CD4-positive, alpha-beta T cell treated with Interleukin-6 for 4 hours (primary cell): ENCODE measurements around the gene TOMM40.

Source experiments
- DNase-seq: peaks from one replicate; pipeline ENCODE4 v3.0.0-alpha.2; 2020; ENCODE audit warnings: mixed read lengths

Gene TOMM40

GRCh38 chr19:44931541-44931940 is 40.5 kb downstream of the TOMM40 start:
- no peak for DNase-seq

DNA sequence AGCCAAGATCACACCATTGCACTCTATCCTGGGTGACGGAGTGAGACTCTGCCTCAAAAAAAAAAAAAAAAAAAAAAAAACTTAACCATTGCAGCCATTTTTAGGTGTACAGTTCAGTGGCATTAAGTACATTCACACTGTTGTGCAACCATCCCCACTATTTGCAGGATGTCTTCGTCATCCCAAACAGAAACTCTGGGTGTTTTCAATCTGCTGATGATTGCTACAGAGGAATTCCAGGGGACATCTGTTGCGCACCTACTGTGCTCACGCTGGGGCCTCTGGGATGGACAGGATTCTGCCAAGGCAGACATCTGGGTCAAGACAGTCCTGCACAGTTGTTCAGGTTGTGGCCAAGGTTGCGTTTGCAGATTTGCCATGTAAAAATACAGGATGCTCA is 48.6 kb downstream of the TOMM40 start:
- no peak for DNase-seq

DNA sequence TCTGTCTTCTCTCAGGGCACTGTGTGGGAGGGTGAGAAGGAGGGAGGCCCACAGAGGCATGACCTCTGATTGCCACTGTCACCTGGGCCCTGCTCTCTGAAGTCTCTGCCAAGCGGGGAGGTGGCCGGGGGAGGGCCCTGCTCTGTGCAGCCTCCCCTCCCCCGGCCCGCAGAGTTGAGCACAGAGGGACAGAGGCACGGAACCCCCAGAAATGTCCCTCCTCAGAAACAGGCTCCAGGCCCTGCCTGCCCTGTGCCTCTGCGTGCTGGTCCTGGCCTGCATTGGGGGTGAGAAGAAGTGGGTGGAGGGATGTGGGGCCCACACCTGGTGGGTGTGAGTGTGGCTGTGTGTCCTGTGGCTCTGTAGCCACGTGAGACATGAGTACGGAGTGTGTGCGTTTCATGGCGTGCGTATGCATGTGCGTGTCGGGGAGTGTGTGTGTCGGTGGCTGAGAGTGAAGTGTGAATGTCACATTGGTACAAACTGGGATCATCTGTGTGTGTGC is 51.1 kb downstream of the TOMM40 start, which contains the start of gene APOC4:
APOC4 (plus strand) TSS at position 171 of the 505 bp plus-strand sequence; CDS start at position 212, 41 bp downstream.
- no peak for DNase-seq

DNA sequence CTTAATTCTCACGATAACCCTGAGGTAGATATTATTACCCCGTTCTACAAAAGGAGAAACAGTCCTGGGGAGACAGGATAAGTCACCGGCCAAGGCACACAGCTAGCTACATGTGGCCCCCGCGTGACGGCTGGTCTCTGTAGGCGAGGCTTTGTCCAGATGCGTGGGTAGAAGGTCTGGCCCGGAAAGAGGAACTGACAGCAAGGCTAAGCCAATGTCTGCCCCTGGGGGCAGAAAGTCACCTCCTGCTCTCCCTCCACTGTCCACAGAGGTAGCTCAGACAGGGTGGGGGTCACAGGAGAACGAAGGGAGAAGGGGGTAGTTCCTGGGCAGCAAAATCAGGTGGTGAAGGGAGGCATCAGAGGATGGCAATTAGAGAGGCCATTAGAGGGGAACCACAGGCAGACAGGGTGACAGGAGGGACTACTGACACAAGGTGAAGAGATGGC is 52.8 kb downstream of the TOMM40 start:
- no peak for DNase-seq

- DNase-seq, result no peak
These were observed 56.1 kb downstream of the TOMM40 start for GRCh38 chr19:44947041-44947581.

GRCh38 chr19:44948237-44948636 is 57.2 kb downstream of the TOMM40 start:
- no peak for DNase-seq

- no peak for DNase-seq
These were observed 57.8 kb downstream of the TOMM40 start for GRCh38 chr19:44948763-44949374.

DNA sequence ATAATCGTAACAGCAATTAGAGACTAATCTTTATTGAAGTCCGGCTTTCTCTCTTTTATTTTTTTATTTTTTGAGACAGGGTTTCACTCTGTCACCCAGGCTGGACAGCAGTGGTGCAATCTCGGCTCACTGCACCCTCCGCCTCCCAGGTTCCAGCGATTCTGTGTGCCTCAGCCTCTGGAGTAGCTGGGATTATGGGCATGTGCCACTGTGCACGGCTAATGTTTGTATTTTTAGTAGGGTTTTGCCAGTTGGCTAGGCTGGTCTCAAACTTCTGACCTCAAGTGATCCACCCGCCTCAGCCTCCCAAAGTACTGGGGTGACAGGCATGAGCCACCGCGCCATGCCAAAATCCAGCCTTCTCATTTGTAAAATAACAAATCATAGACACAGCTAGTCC is 58.5 kb downstream of the TOMM40 start:
- no peak for DNase-seq

GRCh38 chr19:44951179-44952159 is 60.4 kb downstream of the TOMM40 start:
- DNase-seq, result peak; percentile 74
